HL-60/S4 treated with phorbol 12-myristate 13-acetate at 8.2 ng/mL for 4 days and 3 days (cell line): ENCODE results near the gene ZFP62.
"Not testable (repeated sequence)": the region's sequence is repeated elsewhere in the genome, so short reads cannot be mapped to it uniquely, and the experiment has no call there.

Experiments
- in situ Hi-C: fragments of 300-500 bp; cut with MboI; formaldehyde crosslinking; loops from 2 replicates; pipeline ENCODE4 v1.15.0; 2022; ENCODE audit warnings: low sequenced_read_pairs

Gene ZFP62

GRCh38 chr5:180860887-180861822 is at the start of gene ZFP62:
TSS of gene ZFP62 (minus strand) at chr5:180861276. CDS start at chr5:180861219, 57 bp downstream.
- in situ Hi-C loops, result loop anchor here (5.0 to 10.0 kb wide), 2 partner anchors 59 to 294 kb away; partner anchors contain the start of gene MGAT1

- in situ Hi-C loops, result no loop called here
Measured at GRCh38 chr5:180910735-180911134, 49.7 kb upstream of the ZFP62 start.

GRCh38 chr5:180910182-180910581 is 49.1 kb upstream of the ZFP62 start:
- in situ Hi-C loops, result no loop called here

- in situ Hi-C loops, result no loop called here
Measured at GRCh38 chr5:180909782-180910181, 48.7 kb upstream of the ZFP62 start.

DNA sequence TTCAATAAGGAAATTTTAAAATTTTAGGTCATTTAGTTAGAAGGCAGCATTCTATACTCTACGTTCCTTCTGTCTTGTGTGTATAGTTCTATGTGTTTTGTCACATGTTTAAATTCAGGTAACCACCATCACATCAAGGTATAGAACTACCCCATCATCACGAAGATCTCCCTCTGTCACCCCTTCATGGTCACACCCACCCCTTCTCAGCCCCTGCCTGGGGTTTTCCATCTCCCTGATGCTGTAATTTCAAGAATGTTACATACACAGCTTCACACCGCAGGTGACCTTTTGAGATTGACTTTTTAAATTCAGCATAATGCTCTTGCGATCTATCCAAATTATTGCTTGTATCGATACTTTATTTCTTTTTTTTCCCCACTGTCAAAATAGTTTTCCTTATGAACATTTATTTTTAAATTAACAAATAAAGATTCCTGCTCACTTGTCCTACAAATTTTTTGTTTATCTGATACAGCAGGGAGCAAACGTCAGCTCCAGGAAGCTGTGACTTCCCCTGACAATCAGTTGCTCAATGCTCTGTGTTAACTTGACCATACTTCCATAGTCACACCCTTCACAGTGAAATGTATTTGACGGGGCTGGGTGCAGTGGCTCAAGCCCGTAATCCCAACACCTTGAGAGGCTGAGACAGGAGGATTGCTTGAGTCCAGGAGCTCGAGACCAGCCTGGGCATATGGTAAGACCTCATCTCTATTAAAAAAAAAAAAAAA is 48.1 kb upstream of the ZFP62 start:
- in situ Hi-C loops, result no loop called here

GRCh38 chr5:180908400-180908799 is 47.3 kb upstream of the ZFP62 start:
- in situ Hi-C loops, result no loop called here

DNA sequence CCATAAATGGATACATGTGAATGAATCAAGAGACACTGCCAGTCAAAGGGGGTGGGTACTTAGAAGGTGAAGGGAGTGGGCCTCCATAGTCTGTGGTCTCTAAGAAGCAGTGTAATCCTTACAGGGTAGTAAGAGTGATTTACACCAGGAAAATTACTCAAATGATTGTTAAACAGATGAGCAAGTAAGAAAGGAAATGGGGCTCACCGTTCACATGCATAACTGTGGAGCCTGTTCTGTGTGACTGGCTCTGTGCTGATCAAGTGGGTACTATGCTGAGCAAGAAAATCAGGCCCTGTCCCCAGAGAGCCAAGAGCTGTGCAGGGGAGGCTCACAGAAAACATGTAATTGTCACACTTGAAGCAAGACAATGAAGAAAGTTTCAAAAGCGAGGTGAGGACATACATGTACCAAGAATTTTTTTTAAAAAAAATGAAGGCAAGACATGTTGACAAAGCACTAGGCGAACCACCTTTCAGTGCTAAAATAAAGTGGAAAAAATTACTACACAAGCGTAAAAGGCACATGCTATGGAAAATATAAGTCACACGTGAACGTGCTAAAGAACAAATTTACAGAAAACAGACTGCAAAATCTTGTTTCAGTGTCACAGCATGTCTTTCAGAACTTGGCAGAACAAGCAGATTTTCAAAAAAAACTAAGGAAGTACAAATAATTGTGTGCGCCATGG is 40.4 kb upstream of the ZFP62 start:
- in situ Hi-C loops, result no loop called here

GRCh38 chr5:180900178-180900577 is 39.1 kb upstream of the ZFP62 start:
- in situ Hi-C loops, result no loop called here

DNA sequence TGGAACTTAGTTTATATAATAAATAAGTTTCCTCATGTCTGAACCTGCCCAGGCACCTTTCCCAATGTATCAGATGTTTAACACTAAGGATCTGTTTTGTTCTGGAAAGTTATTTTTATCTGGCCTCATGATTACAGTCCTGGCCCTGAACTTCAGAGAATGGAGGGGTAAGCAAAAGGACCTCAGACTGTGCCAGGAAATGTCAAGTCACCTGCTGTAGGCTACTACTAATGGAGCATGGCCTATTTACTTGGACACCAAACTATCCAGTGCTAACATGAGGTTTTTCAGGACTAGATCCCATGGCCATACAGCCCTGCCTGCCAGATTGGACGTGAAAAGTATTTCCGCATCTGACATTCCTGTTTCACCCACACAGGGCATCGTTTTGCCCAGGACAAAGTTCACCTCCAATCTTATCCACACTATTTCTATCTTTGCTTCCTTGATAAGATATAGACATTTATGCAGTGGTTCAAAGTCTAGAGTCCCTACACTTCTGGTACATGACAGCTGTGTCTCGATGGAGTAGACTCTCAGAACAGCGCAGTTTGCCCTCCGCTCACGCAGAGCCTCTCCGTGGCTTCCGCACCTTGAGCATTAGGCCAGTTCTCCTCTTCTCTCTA is 37.7 kb upstream of the ZFP62 start, which contains the start of gene BTNL8:
TSS of gene BTNL8 (plus strand) at position 539 of the 626 bp plus-strand sequence. CDS start 152 bp downstream, outside the sequence.
- in situ Hi-C loops, result no loop called here

DNA sequence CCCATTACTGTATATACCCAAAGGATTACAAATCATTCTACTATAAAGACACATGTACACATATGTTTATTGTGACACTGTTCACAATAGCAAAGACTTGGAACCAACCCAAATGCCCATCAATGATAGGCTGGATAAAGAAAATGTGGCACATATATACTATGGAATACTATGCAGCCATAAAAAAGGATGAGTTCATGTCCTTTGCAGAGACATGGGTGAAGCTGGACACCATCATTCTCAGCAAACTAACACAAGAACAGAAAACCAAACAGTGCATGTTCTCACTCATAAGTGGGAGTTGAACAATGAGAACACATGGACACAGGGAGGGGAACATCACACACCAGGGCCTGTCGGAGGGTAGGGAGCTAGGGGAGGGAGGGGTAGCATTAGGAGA is 34.3 kb upstream of the ZFP62 start:
- in situ Hi-C loops, result not testable (repeated sequence)

DNA sequence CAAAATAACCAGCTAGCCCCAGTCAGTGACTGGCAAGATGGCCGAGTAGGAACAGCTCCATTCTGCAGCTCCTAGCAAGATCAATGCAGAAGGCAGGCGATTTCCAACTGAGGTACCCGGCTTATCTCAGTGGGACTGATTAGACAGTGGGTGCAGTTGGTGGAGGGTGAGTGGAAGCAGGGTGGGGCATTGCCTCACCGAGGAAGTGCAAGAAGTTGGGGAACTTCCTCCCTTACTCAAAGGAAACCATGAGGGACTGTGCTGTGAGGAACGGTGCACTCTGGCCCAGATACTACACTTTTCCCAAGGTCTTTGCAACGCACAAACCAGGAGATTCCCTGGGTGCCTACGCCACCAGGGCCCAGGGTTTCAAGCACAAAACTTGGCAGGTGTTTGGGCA is 28.3 kb upstream of the ZFP62 start:
- in situ Hi-C loops, result no loop called here

GRCh38 chr5:180885845-180886529 is 24.9 kb upstream of the ZFP62 start:
- in situ Hi-C loops, result not testable (repeated sequence)

- in situ Hi-C loops, result no loop called here
Measured at GRCh38 chr5:180875860-180876426, 14.9 kb upstream of the ZFP62 start.

DNA sequence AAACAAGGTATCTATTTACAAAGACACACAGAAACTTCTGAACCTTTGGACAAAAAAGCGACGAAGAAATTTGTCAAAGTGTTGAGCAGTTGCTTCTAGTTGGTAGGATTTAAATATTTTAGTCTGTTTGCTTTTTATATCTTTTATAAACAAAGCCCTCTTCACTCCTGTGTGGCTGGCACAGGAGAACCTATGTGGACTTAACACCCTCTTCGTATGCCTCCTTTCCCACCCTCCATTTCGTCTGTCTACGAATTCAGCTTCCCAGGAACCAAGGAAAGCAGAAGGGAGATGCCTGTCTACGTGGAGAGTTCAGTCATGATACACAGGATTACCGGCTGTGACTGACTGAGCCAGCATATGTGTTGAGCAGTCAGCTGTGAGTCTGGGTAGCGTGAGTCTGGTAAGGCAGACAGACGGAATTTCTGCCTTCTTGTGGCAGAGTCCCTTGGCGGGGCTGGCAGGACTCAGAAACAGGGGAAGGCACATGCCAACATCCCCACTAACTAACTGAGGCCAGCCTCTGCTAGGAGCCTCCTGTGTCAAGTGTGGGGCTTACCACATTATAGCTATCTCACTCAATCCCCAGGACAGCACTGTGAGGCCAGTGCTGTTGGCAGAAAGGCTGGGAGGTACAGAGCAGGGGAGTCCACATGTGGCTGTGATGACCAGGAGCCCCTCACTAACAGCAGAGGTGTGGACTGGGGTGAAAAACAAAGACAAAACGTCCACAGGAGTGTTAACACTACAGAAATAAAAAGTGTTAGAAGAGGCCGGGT is 13.9 kb upstream of the ZFP62 start:
- in situ Hi-C loops, result no loop called here

DNA sequence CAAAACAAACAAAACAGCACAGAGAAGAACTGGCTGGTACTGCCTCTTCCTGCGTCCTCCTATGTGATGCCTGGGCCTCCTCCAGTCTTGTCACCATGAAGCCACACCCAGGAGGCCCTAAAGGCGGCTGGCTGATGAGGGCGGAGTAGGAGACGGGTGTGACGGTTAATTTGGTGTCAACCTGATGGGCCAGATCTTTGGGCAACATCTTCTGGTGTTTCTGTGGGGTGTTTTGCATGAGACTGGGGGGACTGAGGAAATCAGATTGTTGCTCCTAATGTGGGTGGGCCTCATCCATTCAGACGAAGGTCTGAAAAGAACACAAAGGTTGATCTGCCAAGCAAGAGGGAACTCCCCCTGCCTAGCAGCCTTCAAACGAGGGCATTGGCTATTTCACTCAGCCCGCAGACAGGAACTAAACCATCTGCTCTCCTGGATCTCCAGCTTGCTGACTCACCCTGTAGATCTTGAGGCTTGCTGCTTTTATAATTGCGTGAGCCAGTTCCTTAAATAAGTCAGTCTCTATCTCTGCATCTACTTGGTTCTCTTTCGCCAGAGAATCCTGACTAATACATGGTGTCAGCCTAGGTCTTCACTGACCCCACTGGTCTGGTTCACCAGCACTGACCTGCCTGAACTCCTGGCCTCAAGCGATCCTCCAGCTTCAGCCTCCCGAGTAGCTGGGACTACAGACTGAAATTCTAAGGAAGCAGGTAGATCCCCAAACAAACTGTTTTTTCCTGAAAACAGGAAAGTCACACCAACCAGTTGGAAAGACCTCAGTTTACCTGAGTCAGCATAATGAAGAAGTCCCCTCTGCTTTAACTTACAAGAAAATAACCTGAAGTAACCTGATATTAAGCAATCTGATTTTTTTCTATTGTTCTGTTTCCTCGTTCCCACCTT is 12.8 kb upstream of the ZFP62 start:
- in situ Hi-C loops, result no loop called here

DNA sequence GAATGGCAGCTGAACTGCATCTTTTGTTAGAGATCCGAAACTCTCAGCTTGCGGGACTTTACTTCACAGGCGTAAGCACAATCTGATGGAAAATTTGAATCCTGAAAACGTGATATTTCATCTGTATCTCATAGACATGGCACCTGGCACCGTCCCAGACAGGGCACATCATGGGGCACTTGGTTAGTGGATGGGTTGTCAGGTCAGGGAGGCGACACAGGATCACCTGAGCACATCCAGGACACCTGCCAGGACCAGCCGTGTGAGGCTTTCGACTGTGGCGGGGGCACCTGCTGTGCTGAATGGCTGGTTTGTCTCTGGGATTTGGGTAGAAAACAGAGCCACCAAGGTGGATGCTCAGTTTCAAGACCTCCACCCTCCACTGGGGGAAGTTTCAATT is 11.3 kb upstream of the ZFP62 start:
- in situ Hi-C loops, result no loop called here

DNA sequence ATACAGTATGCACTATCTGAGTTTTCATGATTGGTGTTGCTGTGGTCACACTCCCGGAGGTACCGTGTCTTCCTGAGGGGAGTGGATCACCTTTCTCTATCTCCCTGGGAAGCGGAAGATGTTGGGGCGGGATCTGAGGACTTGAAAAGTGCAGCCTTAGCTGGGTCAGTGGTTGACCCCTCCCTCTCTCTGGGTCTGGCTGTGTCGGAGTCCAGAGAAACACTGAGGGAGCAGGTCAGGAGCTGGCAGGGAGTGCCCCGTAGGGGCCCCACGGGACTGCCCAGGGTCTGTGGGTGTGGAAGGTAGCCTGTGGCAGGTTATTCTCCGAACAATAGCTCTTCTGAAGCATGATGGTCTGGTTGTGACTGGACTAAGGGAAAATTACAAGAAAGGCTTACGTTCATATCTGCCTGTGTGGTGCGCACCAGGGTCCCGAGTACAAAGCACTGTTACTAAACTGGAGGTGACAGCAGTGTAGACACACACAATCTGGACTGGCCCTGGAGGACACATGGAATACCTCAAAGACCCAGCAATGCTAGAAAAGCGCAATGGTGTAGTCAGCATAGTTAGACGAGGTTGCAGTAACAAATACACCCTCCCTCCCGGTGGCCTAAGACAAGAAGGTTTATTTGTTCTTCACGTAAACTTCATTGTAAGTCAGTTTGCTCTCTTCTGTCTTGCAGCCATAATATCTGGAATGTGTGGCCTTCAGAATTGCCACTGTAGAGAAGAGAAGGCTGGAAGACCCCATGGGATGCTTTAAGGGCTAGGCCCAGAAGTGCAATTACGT is 9.4 kb upstream of the ZFP62 start:
- in situ Hi-C loops, result no loop called here
